HG03095 (cell line): ENCODE data around the gene RFX5.
"Not testable (repeated sequence)": the region's sequence is repeated elsewhere in the genome, so short reads cannot be mapped to it uniquely, and the experiment has no call there.

Experiments
- ATAC-seq: cut with Tn5 transposase; IDR thresholded peaks from one replicate; pipeline ENCODE4 v1.9.1; 2021; ENCODE audit warnings: moderate library complexity; ENCODE audit not compliant: unreplicated experiment

Gene RFX5

GRCh38 chr1:151362308-151363155, 15.5 kb upstream of the RFX5 start:
- ATAC-seq, result no peak

DNA sequence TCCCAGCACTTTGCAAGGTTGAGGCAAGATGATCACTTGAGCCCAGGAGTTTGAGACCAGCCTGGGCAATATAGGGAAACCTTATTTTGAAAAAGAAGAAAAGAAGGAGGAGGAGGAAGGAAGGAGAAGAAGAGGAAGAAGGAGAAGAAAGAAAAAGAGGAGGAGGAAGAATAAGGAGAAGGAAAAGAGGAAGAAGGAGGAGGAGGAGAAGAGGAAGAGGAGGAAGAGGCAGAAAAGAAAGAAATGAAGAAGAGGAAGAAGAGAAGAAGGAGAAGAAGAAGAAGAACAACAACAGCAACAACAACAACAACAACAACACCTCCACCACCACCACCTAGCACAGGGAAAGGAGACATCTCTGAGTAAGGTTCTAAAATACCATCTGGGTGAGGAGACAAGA, 14.8 kb upstream of the RFX5 start:
- no peak for ATAC-seq

- ATAC-seq, result no peak
These were observed 9.6 kb upstream of the RFX5 start for GRCh38 chr1:151356696-151357095.

GRCh38 chr1:151352021-151352718, 5.1 kb upstream of the RFX5 start:
- ATAC-seq, result no peak

DNA sequence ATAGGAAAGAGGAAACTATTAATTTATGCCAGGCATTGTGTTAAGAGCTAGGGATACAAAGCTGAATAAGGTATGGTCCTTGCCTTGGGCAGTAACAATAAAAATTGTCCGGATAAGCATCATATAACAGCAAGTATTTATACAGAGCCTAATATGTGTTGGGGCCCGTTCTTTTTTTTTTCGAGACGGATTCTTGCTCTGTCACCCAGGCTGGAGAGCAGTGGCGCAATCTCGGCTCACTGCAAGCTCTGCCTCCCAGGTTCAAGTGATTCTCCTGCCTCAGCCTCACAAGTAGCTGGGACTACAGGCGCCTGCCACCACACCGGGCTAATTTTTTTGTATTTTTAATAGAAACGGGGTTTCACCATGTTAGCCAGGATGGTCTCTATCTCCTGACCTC, 3.3 kb upstream of the RFX5 start:
- not testable (repeated sequence) for ATAC-seq

- no peak for ATAC-seq
These were observed 633 bp upstream of the RFX5 start for GRCh38 chr1:151347523-151348246.

- ATAC-seq, result no peak
These were observed 827 bp downstream of the RFX5 start for GRCh38 chr1:151346082-151346768.

DNA sequence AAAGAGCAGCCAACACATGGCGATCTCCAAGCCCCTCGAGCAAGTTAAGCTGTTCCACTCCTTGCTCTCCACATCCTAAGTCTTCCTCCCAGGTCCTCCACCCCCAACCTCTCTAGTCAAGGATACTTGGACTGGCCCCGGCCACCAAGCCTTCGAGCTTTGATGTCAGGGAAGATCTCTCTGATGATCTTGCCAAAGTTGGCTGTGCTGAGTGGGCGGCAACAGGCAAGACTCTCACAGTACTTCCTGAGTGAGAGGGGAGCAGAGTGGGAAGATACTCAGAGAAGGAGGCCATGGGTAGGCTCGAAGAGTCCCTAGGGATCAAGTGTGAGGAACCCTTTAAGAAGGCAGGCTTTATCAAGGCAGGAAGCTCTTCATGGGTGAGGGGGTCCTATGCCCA, 2.8 kb downstream of the RFX5 start:
- no peak for ATAC-seq

GRCh38 chr1:151343587-151343986, 3.5 kb downstream of the RFX5 start:
- no peak for ATAC-seq

DNA sequence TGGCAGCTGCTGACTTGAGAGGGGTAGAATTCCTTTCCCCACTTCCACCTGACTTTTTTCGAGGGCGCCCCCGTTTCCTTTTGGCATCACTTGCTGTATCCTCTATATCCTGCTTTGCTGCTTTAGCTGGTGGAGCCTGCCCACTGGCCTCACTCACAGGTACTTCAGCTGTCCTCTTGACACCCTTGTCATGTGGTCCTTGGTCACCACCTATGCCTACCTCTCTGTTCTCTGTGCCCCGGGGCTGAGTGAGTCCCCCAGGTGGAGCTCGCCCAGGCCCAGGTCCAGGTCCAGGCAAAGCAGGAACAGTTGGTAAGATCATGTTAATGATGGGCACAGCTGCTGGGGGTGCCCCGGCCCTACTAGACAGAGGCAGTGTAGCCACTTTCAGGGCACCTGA, 4.5 kb downstream of the RFX5 start:
- ATAC-seq, result no peak

DNA sequence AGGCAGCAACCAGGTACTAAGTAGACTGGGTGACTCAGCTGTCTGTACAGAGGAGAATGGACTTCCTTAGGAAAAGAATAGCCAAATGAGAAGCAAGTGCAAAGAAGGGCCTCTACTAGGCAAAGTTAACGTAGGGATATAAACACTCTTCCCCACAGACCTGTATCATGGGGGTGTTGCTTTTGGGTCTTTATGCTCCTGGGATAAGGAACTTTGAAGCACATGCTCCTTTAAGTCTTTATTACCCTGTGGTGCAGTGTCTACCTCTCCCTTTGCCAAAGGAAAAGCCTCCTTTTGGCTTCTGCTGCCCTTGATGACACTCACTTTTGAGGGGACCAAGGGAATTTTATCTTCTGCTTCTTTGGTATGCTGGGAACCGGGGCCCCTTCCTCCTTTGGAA, 5.0 kb downstream of the RFX5 start:
- ATAC-seq, result no peak

DNA sequence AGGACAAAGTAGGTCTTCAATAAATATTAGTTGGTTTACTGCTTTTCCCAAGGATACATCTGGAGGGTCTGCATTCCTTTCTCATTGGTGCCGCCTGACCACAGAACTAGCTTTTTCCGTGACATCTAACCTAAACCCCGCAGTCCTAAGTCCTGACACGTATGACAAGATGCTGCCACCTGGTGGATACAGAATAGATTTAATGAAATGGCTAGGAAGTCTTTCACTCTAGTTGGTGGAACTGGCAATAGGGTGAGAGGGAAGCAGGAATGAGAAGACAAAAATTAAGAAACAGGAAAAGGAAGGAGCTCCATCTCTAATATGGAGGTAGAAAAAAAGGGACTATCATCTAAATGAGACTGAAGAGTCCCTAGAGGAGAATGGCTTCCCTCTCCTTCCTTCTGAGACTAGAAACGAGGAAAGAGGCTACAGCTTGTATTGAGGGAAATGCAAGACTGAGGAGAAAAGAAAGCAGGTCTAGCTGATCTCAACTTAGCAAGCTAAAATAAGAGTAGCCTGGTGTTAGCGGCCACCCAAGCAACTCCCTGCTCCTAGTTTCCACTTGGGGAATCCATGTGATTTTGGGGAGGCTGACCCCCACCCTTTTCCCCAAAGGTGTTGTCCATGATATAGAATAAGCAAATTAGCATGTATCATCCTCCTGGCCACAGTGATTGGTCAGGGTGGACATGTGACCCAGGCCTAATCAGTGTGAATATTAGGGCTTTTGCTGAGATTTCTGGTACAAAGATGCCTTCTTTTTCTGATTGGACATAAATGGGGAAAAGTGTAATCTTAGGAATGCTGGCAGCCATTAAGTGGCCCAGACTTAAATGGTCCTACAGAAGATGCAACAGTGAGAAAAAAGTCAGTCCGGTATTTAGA, 5.9 kb downstream of the RFX5 start:
- no peak for ATAC-seq

GRCh38 chr1:151336556-151336955, 10.5 kb downstream of the RFX5 start:
- no peak for ATAC-seq

GRCh38 chr1:151334822-151335221, 12.2 kb downstream of the RFX5 start:
- no peak for ATAC-seq

DNA sequence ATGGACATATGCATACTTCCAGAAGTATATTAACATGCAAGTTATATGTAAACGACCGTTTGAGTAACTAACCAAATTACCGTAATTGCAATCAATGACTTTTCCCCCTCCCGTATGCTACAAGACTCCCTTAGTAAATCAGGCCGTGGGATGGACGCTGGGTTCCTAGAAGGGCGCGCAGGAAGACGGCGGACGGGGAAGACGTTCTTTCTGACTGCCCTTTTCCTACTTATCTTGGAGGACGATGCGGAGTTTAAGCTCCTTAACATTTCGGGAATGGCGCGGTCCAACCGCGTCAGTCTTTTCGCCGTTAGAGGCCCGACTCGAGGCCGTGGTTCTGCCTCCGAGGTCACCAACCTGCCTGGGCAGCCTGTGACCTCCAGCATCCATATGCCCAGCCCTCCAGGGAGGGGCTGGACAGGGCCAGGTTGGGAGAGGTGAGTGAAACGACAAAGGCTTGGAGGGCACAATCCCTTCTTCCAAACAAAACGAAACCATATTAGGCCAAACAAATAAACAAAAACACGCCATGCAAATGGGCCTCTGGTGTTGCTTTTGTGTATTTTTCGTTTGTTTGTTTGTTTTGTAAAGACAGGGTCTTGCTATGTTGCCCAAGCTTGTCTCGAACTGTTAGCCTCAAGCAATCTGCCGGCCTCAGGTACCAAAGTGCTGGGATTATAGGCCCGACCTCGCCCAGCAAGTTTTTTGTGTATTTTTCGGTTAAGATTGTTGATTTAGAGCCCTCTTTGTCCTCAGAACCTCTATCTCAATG, 19.0 kb downstream of the RFX5 start:
- peak; percentile 5 for ATAC-seq

DNA sequence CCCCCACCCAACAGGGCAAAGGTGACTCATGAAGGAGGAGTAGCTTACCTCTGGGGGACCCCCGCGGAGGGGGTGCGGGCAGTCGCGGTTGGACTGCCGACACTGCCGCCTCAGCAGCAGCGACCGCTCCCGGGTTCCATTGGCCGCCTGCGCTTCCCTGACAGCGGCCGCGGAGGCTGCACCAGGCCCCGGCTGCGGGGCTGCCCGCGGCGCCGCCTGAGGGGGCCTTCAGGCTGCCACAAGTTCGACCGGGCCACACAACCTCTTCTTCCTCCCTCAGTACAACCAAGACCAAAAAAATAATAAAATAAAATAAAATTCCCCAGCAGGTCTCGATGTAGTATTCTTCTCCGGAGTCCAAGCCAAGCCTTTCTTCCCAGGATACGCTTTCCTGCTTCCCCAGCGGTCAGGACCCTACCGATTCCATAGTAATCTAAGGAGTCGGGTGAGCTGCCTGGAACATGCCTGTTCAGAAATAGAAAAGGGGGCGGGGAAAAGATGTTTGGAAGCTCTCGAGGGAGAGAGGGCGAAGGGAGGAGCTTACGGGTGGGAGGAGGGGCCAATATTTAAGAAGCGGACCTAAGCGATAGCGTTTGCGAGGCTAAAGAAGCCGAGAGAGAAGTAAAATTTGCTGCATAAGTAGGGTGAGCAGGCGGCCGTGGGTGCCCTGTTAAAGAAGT, 19.7 kb downstream of the RFX5 start, which contains the start of gene PI4KB:
Gene PI4KB (minus strand): TSS at position 194 of the 680 bp plus-strand sequence. CDS start 10,935 bp downstream, outside the sequence.
- peak; percentile 67 for ATAC-seq

- peak; percentile 50 for ATAC-seq
These were observed 20.3 kb downstream of the RFX5 start for GRCh38 chr1:151326619-151327222.
